ENCODE data around the gene AGR2. TPM values are rescaled to one million over a fixed set of nuclear protein-coding genes. Genes with fewer than 3 reads are reported as not detected.

Gene AGR2
- total RNA-seq = not detected in 2 replicates

GRCh38 chr7:16804674-16805439, at the start of gene AGR2:
Gene AGR2 (minus strand): TSS chr7:16804999. CDS start chr7:16801796, 3,203 bp downstream.

GRCh38 chr7:16753102-16753931, 51.5 kb downstream of the AGR2 start, which contains the start of gene TSPAN13:
Gene TSPAN13 (plus strand): TSS chr7:16753755. CDS start chr7:16753968, 213 bp downstream.

Other genes starting within 250 kb of the AGR2 start
- gene ANKMY2, start 159.2 kb downstream of the AGR2 start, total RNA-seq = 9.1 and 10.9 TPM in 2 replicates
- gene BZW2, start 158.8 kb downstream of the AGR2 start, total RNA-seq = 128 and 130 TPM in 2 replicates
- 55.2 and 56.2 TPM in 2 replicates for gene TSPAN13, start 51.2 kb downstream of the AGR2 start, total RNA-seq
- gene AGR3, start 77.0 kb upstream of the AGR2 start, total RNA-seq = not detected in 2 replicates